Activated CD8-positive, alpha-beta memory T cell treated with anti-CD3 and anti-CD28 coated beads for 1 hour (primary cell): ENCODE results near the gene FSCN2.

Source experiments
- DNase-seq, 2 donors: peaks; one replicate each; pipeline ENCODE4 v3.0.0-alpha.2; 2020; ENCODE audit warnings: low read depth in 1 of 2; ENCODE audit errors: extremely low read depth in 1 of 2

The FSCN2 gene

GRCh38 chr17:81527591-81528383, at the start of gene FSCN2:
Gene FSCN2 (plus strand): TSS chr17:81528377. CDS start chr17:81528532, 155 bp downstream.
- no peak for DNase-seq

- DNase-seq: no peak
These were observed 48.8 kb upstream of the FSCN2 start for GRCh38 chr17:81479175-81480071.

- no peak for DNase-seq
These were observed 47.8 kb upstream of the FSCN2 start for GRCh38 chr17:81480140-81481072.

GRCh38 chr17:81481073-81481799, 46.9 kb upstream of the FSCN2 start:
- peak; percentile 14 to 50 for DNase-seq

- DNase-seq: no peak
These were observed 46.2 kb upstream of the FSCN2 start for GRCh38 chr17:81481815-81482505.

- DNase-seq: no peak
These were observed 45.5 kb upstream of the FSCN2 start for GRCh38 chr17:81482673-81483072.

GRCh38 chr17:81483085-81483861, 44.9 kb upstream of the FSCN2 start:
- DNase-seq: no peak

- DNase-seq: no peak
These were observed 44.3 kb upstream of the FSCN2 start for GRCh38 chr17:81483862-81484194.

- DNase-seq: peak; percentile 53 to 80
These were observed 43.8 kb upstream of the FSCN2 start for GRCh38 chr17:81484195-81484979.

GRCh38 chr17:81486199-81486810, 41.9 kb upstream of the FSCN2 start:
- no peak for DNase-seq

- DNase-seq: no peak
These were observed 41.1 kb upstream of the FSCN2 start for GRCh38 chr17:81487089-81487486.

GRCh38 chr17:81487487-81488275, 40.5 kb upstream of the FSCN2 start:
- DNase-seq: peak in 1 of 2 donors; percentile 79

GRCh38 chr17:81488276-81488860, 39.8 kb upstream of the FSCN2 start:
- DNase-seq: no peak

GRCh38 chr17:81489012-81489997, 38.9 kb upstream of the FSCN2 start:
- DNase-seq: no peak
